ENCODE results near the gene DNAH8.

The DNAH8 gene

DNA sequence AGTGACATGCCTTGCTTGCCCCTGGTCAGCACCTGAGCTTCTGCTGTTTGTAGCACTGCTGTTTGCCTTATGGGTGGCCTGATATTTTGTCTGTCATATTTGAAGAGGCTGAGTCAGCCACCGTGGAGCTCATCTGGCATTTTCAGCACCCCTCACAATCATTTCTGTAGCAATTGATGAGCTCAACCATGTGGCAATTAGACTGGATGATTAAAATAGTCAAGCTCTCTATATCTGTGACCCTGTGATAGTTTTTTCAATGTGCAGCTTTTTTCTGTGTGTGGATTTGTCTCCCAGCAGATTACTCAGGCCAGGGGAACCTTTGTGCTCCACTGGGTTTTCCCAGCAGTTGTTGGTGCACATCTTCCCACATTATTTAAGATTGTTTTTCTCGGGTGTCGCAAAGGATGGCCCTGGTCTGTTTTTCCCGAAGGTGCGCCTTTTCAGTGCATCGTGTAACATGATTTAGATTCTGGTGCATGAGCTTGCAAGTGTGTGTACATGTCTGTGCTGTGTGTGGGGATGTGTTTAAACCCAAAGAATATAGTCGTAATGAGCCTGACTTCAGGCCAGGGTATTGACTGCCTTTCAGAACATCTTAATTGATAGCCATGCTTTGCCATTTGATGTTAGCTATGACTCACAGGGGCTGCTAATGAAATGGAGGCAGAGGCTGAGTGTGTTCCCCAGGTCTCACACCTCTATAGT, 301.9 kb downstream of the DNAH8 start:
- FAIRE-seq (no peak), DNase-seq (ENCODE audit: insufficient read length, low spot score) (no peak)
- TF ChIP-seq CTCF (IDR thresholded peaks at IDR 0.05; ENCODE audit: insufficient read depth, missing control alignments): no peak

DNA sequence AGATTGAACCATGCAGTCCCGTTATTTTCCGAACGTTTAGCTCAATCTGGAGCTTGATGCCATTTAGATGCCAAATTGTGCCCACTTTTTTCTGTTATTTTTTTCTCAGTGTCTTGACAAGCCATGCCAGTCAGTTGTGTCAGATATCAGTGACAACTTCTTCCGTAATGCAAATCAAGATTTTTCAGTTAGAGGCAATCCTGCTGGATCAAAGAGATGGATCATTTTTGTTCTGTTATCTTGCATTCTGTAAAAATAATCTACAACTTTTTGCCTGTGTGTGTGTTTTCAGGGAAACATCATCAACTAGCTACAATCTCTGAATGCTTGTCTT, 302.4 kb downstream of the DNAH8 start:
- FAIRE-seq (no peak), DNase-seq (ENCODE audit: insufficient read length, low spot score) (no peak)
- TF ChIP-seq CTCF (IDR thresholded peaks at IDR 0.05; ENCODE audit: insufficient read depth, missing control alignments): no peak

- FAIRE-seq (no peak), DNase-seq (ENCODE audit: insufficient read length, low spot score) (no peak)
Observed at GRCh38 chr6:39018103-39018502, 303.0 kb downstream of the DNAH8 start.

GRCh38 chr6:39020136-39020535, 305.0 kb downstream of the DNAH8 start:
- no peak for DNase-seq (ENCODE audit: insufficient read length, low spot score)
- no peak for TF ChIP-seq CTCF (IDR thresholded peaks at IDR 0.05; ENCODE audit: insufficient read depth, missing control alignments)
- FAIRE-seq: no peak

More at GRCh38 chr6:39018103-39018502, 303.0 kb downstream of the DNAH8 start:
- no peak for TF ChIP-seq CTCF (IDR thresholded peaks at IDR 0.05; ENCODE audit: insufficient read depth, missing control alignments)

DNA sequence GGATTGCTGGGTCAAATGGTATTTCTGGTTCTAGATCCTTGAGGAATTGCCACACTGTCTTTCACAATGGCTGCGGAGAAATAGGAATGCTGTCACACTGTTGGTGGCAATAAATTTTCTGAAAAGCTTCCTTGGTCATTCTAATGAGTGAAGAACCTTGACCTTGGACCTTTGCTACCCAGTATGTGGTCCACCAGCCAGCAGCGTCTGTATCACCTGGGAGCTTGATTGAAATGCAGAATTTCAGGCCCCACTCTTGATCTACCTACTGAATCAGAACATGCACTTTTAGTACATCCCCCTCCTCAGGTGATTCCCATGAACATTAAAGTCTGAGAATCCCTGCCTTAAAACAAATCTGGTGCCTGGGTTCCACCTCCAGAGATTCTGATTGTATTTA, 305.9 kb downstream of the DNAH8 start:
- DNase-seq (ENCODE audit: insufficient read length, low spot score) (no peak), FAIRE-seq (no peak)
- TF ChIP-seq CTCF (IDR thresholded peaks at IDR 0.05; ENCODE audit: insufficient read depth, missing control alignments): no peak

DNA sequence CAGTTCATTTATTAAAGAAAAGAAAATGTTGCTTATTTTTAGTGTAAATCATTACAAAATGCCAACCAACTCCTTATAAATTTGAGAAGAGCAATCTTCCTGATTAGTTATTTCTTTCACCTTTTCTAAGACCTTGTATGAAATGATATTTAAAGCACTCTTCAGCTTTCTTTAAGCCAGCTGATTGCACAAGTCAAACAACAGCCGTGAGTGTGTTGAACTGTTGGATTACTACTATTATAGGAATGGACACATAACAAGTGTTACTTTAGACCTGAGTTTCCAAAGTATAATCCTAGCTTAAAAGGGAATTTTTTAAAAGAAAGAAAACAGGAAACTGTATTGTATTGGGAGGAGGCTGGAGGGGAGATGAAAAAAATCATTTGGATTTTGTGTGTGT, 306.7 kb downstream of the DNAH8 start:
- no peak for TF ChIP-seq CTCF (IDR thresholded peaks at IDR 0.05; ENCODE audit: insufficient read depth, missing control alignments)
- no peak for DNase-seq (ENCODE audit: insufficient read length, low spot score)
- no peak for FAIRE-seq

GRCh38 chr6:39026175-39026574, 311.1 kb downstream of the DNAH8 start:
- DNase-seq (ENCODE audit: insufficient read length, low spot score) (no peak), FAIRE-seq (no peak)
- TF ChIP-seq CTCF (IDR thresholded peaks at IDR 0.05; ENCODE audit: insufficient read depth, missing control alignments): no peak

All from D721Med (cell line).